GM10266 (cell line): ENCODE measurements around the gene PDIA6.

ENCODE experiments used
- DNase-seq: peaks from one replicate; pipeline ENCODE4 v3.0.0; 2012; ENCODE audit errors: extremely low spot score
- TF ChIP-seq, protein P1 (sequence below): IDR thresholded peaks from 2 replicates; pipeline ENCODE4 v1.5.1; 2012; ENCODE audit warnings: mild to moderate bottlenecking, low read depth; ENCODE audit not compliant: control insufficient read depth, insufficient read depth; ENCODE audit errors: missing control alignments

Gene PDIA6

DNA sequence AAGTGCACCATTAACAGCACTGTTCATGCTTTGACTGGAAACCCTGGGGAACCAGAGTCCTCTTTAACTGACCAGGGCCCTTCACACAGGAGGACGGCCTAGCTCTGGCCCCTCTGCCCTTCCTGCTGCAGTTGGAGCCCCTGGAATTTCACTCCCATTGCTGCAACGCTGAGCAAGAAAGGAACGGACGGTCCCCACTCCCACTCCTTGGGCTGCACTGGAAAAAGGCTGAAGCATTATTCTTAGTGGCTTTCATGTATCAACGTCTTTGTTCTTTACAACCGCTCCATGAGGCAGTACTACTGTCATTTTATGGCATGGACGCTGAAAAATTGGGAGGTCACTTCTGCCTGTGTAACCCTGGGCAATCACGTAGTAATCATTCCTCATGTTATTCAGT lies 9.9 kb downstream of the PDIA6 start:
- no peak for DNase-seq
- TF ChIP-seq, protein P1, sequence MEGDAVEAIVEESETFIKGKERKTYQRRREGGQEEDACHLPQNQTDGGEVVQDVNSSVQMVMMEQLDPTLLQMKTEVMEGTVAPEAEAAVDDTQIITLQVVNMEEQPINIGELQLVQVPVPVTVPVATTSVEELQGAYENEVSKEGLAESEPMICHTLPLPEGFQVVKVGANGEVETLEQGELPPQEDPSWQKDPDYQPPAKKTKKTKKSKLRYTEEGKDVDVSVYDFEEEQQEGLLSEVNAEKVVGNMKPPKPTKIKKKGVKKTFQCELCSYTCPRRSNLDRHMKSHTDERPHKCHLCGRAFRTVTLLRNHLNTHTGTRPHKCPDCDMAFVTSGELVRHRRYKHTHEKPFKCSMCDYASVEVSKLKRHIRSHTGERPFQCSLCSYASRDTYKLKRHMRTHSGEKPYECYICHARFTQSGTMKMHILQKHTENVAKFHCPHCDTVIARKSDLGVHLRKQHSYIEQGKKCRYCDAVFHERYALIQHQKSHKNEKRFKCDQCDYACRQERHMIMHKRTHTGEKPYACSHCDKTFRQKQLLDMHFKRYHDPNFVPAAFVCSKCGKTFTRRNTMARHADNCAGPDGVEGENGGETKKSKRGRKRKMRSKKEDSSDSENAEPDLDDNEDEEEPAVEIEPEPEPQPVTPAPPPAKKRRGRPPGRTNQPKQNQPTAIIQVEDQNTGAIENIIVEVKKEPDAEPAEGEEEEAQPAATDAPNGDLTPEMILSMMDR = no peak

DNA sequence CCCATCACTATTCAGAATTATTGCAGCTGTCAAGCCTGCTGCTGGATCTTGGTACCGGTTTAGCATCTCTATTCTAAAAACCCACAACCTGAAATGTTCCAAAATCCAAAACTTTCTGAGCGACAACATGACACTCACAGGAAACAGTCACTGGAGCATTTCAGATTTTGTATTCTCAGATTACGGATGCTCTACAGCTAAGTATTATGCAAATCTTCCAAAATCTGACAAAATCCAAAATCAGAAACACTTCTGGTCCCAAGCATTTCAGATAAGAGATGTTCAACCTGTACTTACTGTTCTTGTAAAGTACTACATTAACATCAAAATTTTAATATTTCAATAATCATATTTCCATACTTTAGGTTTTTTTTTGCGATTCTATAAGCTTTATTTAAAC lies 12.4 kb downstream of the PDIA6 start:
- TF ChIP-seq, protein P1 = no peak
- no peak for DNase-seq

GRCh38 chr2:10798783-10799182 lies 13.8 kb downstream of the PDIA6 start:
- no peak for DNase-seq
- TF ChIP-seq, protein P1 = no peak

DNA sequence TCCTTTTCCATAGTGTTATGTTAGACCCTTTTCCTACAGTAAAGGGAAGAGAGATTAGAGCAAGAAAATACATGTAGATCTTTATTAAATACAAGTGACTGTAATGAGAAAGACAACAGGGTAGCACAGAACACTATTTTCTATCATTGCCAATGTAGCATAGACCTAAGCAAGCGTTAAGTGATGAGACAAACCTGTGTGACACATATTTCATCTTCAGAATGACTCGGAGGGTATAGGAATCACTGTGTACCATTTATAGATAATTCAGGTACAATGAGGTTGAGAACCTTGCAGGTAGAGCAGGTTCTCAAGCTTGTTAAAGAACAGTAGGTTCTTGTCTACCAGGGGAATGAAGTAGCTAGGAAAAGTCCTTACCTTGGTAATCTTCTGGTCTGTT lies 15.9 kb downstream of the PDIA6 start:
- TF ChIP-seq, protein P1 = no peak
- DNase-seq = no peak

DNA sequence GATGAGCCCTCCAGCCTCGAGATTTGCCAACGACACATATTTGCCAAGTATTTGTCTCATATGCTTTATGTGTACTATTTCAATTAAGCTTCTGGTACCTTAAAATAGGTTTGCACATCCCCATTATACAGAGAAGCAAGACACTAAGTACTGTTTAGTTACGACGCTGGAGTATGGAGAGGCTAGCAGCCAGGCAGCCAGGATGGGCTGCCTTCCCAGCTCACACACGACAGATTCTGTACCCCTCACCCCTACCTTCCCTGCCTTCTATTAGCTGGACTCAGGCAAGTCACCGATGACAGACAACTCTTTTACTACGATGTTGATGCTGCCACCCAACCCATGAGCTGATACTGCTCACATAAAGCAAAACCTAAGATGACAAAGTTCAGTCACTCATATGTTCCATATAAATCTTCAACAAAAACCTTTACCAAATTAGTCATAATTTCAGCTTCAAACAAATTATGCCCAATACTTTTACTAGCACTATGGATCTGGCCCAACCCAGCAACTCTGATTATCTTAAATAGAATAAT lies 17.0 kb downstream of the PDIA6 start:
- no peak for DNase-seq
- TF ChIP-seq, protein P1 = no peak

GRCh38 chr2:10794876-10795275 lies 17.7 kb downstream of the PDIA6 start:
- TF ChIP-seq, protein P1 = no peak
- no peak for DNase-seq

GRCh38 chr2:10793816-10794215 lies 18.8 kb downstream of the PDIA6 start:
- TF ChIP-seq, protein P1 = no peak
- no peak for DNase-seq
